GM06990 (cell line): ENCODE data around the gene LGALS3BP.

Source experiments
- DNase-seq: peaks from one replicate; pipeline ENCODE4 v3.0.0-alpha.2; 2011; ENCODE audit not compliant: insufficient read length; ENCODE audit errors: extremely low read depth
- H3K27me3 ChIP-seq: replicated peaks from 2 replicates; pipeline ENCODE4 v1.6.0; 2011; ENCODE audit warnings: low read length; ENCODE audit not compliant: control insufficient read depth, insufficient read depth
- H3K36me3 ChIP-seq: 2 replicates; pipeline ENCODE4 v1.5.1; 2011; ENCODE audit warnings: low read length; ENCODE audit not compliant: control insufficient read depth, insufficient read depth
- H3K4me3 ChIP-seq: replicated peaks from 2 replicates; pipeline ENCODE4 v1.5.1; 2011; ENCODE audit warnings: low read depth, mild to moderate bottlenecking, control low read depth, low read length
- TF ChIP-seq, protein P1 (sequence below): IDR thresholded peaks from 2 replicates; pipeline ENCODE4 v1.5.1; 2011; ENCODE audit warnings: low read length, control low read depth, mild to moderate bottlenecking, inconsistent platforms; ENCODE audit not compliant: insufficient read depth, poor library complexity, severe bottlenecking

LGALS3BP gene

DNA sequence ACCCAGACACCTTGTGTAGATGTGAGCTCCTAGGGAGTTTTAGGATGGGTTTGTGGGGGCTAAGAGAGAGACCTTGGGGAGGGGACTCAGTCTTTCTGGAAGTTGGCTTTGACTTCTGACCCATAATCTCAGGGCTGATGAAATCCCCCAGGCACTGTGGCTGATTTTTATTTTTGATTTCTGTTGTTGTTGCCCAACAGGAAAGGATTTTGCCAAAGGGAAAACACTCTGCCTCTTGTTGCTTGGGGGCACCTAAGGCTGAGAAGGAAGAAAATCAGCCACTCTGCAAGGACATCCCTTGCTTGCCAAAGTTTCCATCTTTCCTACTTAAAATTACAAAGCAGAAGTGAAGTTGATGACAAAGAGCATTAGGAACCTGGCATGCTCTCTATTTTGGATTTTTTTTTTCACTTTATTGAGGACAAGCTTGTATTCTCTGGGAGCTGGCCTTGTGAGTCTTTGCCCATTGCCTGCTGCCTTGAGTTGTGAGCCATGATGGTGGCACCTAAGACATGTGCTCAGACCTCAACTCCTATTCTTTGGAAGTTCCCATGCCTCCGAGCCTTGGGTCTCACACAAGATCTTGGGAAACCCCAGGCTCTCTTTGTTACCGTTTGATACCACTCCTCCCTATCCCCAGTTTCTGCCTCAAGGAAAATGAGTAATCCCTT, 41.0 kb upstream of the LGALS3BP start:
- H3K27me3 ChIP-seq: peaks cover 1% of the 10 kb centered on the region; the same call in 1 of the 2 replicates
- no peak overlapping the region for H3K4me3 ChIP-seq
- TF ChIP-seq, protein P1, sequence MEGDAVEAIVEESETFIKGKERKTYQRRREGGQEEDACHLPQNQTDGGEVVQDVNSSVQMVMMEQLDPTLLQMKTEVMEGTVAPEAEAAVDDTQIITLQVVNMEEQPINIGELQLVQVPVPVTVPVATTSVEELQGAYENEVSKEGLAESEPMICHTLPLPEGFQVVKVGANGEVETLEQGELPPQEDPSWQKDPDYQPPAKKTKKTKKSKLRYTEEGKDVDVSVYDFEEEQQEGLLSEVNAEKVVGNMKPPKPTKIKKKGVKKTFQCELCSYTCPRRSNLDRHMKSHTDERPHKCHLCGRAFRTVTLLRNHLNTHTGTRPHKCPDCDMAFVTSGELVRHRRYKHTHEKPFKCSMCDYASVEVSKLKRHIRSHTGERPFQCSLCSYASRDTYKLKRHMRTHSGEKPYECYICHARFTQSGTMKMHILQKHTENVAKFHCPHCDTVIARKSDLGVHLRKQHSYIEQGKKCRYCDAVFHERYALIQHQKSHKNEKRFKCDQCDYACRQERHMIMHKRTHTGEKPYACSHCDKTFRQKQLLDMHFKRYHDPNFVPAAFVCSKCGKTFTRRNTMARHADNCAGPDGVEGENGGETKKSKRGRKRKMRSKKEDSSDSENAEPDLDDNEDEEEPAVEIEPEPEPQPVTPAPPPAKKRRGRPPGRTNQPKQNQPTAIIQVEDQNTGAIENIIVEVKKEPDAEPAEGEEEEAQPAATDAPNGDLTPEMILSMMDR: no peak
- no peak for DNase-seq
- H3K36me3 ChIP-seq: no peaks in the 10 kb centered on the region

- no peaks in the 10 kb centered on the region for H3K36me3 ChIP-seq
- TF ChIP-seq, protein P1: peak; percentile 64
- H3K4me3 ChIP-seq: no peak overlapping the region
- peaks cover 1% of the 10 kb centered on the region; the same call in 1 of the 2 replicates for H3K27me3 ChIP-seq
- DNase-seq: no peak
Observed at GRCh38 chr17:79019632-79020584, 40.2 kb upstream of the LGALS3BP start.

DNA sequence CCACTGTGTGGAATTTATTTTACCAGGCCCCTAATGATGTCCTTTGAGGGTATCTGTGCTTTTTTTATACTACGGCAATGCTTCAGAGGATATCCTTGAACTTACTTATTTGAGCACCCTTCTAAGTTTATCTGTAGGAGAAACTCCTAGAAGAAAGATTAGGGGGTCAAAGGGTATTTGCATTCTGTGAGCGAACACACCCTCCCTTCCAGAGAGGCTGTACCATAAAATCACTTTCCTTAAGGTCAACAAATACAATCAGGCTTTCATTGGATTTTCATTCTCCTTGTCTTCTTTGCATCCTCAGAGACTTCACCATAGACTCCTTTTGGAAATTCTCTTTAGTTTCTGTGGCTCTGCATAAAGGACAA, 39.5 kb upstream of the LGALS3BP start:
- TF ChIP-seq, protein P1: no peak
- Histone ChIP-seq H3K27me3 (peaks cover 1% of the 10 kb centered on the region; the same call in 1 of the 2 replicates), H3K4me3 (no peak overlapping the region), H3K36me3 (no peaks in the 10 kb centered on the region)
- no peak for DNase-seq

GRCh38 chr17:79018370-79018695, 38.6 kb upstream of the LGALS3BP start:
- TF ChIP-seq, protein P1: no peak

DNA sequence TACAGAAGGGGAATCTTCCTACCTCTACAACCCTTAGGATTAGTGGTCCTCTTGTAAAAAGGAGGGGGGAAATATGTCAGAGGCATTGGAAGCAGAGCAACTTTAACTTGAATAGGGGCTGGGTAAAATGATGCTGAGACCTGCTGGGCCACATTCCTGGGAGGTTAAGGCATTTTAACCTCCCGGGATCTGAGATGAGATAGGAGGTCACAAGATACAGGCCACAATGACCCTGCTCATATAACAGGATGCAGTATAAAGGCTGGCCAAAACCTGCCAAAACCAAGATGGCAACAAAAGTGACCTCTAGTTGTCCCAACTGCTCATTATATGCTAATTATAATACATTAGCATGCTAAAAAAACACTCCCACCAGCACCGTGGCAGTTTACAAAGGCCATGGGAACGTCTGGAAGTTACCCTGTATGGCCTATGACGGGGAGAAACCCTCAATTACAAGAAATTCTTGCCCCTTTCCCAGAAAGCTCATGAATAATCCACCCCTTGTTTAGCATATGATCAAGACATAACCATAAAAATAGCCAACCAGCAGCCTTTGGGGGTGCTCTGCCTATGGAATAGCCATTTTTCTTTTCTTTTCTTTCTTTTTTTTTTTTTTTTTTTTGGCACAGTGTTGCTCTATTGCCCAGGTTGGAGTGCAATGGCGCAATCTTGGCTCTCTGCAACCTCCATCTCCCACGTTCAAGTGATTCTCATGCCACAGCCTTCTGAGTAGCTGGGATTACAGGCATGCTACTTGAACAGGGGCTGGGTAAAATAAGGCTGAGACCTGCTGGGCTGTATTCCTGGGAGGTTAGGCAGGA, 38.0 kb upstream of the LGALS3BP start:
- no peak for DNase-seq
- H3K4me3 ChIP-seq: no peak overlapping the region
- no peaks in the 10 kb centered on the region for H3K36me3 ChIP-seq
- H3K27me3 ChIP-seq: no peaks in the 10 kb centered on the region; the same call in 1 of the 2 replicates
- TF ChIP-seq, protein P1: no peak

More at GRCh38 chr17:79018370-79018695, 38.6 kb upstream of the LGALS3BP start:
- Histone ChIP-seq H3K4me3 (no peak overlapping the region), H3K36me3 (no peaks in the 10 kb centered on the region), H3K27me3 (no peaks in the 10 kb centered on the region; the same call in 1 of the 2 replicates)
- no peak for DNase-seq
